H54 (cell line): ENCODE measurements around the gene RCN2.

ENCODE experiments used
- DNase-seq: peaks from one replicate; pipeline ENCODE4 v3.0.0; 2011; ENCODE audit warnings: low spot score, mixed read lengths; ENCODE audit not compliant: insufficient read length
- FAIRE-seq: peaks from 3 replicates; lab custom pipeline; 2011; peaks lifted over from hg19 to GRCh38; lab: Jason Lieb, UNC
- POLR2A ChIP-seq: IDR thresholded peaks from 2 replicates; pipeline ENCODE4 v1.6.1; 2011; ENCODE audit warnings: low read depth, mild to moderate bottlenecking, low read length

The RCN2 gene

GRCh38 chr15:77002436-77002835 lies 70.9 kb downstream of the RCN2 start:
- DNase-seq = no peak
- no peak for TF ChIP-seq POLR2A
- FAIRE-seq = no peak

GRCh38 chr15:77002954-77003912 lies 71.7 kb downstream of the RCN2 start:
- no peak for FAIRE-seq
- TF ChIP-seq POLR2A = no peak
- no peak for DNase-seq
